ENCODE results near the gene KNCN. TPM values are rescaled to one million over a fixed set of nuclear protein-coding genes. Genes with fewer than 3 reads are reported as not detected.

KNCN gene
- total RNA-seq, 1 experiment from 2014 or later = not detected

DNA sequence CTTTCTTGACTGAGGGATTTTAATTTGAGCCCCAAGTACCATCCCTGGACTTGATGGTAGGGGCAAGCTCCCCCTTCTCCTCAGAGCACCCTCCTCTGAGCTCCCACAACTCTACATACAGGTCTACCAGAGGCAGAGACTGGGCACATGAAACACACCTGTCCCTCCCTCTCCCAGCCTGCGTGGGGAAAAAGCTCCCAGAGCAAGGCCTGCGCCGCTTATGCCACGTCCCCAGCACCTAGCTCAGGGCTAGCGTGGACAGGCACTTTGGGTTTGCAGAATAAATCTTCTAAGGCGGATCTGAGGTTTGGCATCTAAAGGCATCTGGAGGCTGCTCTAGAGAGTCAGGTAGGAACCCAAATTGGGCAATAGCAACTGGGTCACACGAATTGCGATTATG lies 7.5 kb upstream of the KNCN start:
- H3K4me1 Mint-ChIP-seq (ENCODE audit: low read depth, unreplicated experiment) = peaks cover 10% of the 10 kb centered on the region
- CTCF ChIA-PET = no interaction called here
- no peak for DNase-seq
- peaks cover 3% of the 10 kb centered on the region for H3K36me3 Mint-ChIP-seq (ENCODE audit: insufficient read depth, unreplicated experiment)
- TF ChIP-seq CTCF (IDR thresholded peaks at IDR 0.05; ENCODE audit: unreplicated experiment) = no peak
- H3K4me3 Mint-ChIP-seq (ENCODE audit: low read depth, unreplicated experiment) = no peak overlapping the region
- no peak overlapping the region for H3K27ac Mint-ChIP-seq (ENCODE audit: unreplicated experiment)
- no peaks in the 10 kb centered on the region for H3K27me3 Mint-ChIP-seq (ENCODE audit: unreplicated experiment)
- BruUV-seq (replicated peaks) = no TSS peak
- H3K9me3 Mint-ChIP-seq (ENCODE audit: low read depth, unreplicated experiment) = no peaks in the 10 kb centered on the region
- intact Hi-C loops (cut with micrococcal nuclease; ENCODE audit: unreplicated experiment) = no loop called here

- Mint-ChIP-seq H3K27ac (ENCODE audit: unreplicated experiment) (no peak overlapping the region), H3K9me3 (ENCODE audit: low read depth, unreplicated experiment) (no peaks in the 10 kb centered on the region)
- no TSS peak for BruUV-seq (replicated peaks)
Measured at GRCh38 chr1:46558141-46558963, 6.9 kb upstream of the KNCN start.

GRCh38 chr1:46557403-46557802 lies 6.0 kb upstream of the KNCN start:
- Mint-ChIP-seq H3K27ac (ENCODE audit: unreplicated experiment) (no peak overlapping the region), H3K36me3 (ENCODE audit: insufficient read depth, unreplicated experiment) (peaks cover 3% of the 10 kb centered on the region), H3K4me1 (ENCODE audit: low read depth, unreplicated experiment) (peaks cover 10% of the 10 kb centered on the region), H3K4me3 (ENCODE audit: low read depth, unreplicated experiment) (no peak overlapping the region), H3K9me3 (ENCODE audit: low read depth, unreplicated experiment) (no peaks in the 10 kb centered on the region), H3K27me3 (ENCODE audit: unreplicated experiment) (peaks cover 12% of the 10 kb centered on the region)
- BruUV-seq (replicated peaks) = no TSS peak
- DNase-seq = no peak
- CTCF ChIA-PET = no interaction called here
- no peak for TF ChIP-seq CTCF (IDR thresholded peaks at IDR 0.05; ENCODE audit: unreplicated experiment)
- intact Hi-C loops (cut with micrococcal nuclease; ENCODE audit: unreplicated experiment) = no loop called here

More at GRCh38 chr1:46558141-46558963, 6.9 kb upstream of the KNCN start:
- no peak for TF ChIP-seq CTCF (IDR thresholded peaks at IDR 0.05; ENCODE audit: unreplicated experiment)
- peaks cover 10% of the 10 kb centered on the region for H3K4me1 Mint-ChIP-seq (ENCODE audit: low read depth, unreplicated experiment)
- peaks cover 2% of the 10 kb centered on the region for H3K27me3 Mint-ChIP-seq (ENCODE audit: unreplicated experiment)
- H3K4me3 Mint-ChIP-seq (ENCODE audit: low read depth, unreplicated experiment) = no peak overlapping the region
- CTCF ChIA-PET = no interaction called here
- intact Hi-C loops (cut with micrococcal nuclease; ENCODE audit: unreplicated experiment) = no loop called here
- peaks cover 3% of the 10 kb centered on the region for H3K36me3 Mint-ChIP-seq (ENCODE audit: insufficient read depth, unreplicated experiment)
- no peak for DNase-seq

GRCh38 chr1:46556822-46557221 lies 5.4 kb upstream of the KNCN start:
- no peak for TF ChIP-seq CTCF (IDR thresholded peaks at IDR 0.05; ENCODE audit: unreplicated experiment)
- Mint-ChIP-seq H3K9me3 (ENCODE audit: low read depth, unreplicated experiment) (no peaks in the 10 kb centered on the region), H3K36me3 (ENCODE audit: insufficient read depth, unreplicated experiment) (peaks cover 3% of the 10 kb centered on the region), H3K27ac (ENCODE audit: unreplicated experiment) (no peak overlapping the region), H3K4me3 (ENCODE audit: low read depth, unreplicated experiment) (no peak overlapping the region), H3K4me1 (ENCODE audit: low read depth, unreplicated experiment) (peaks cover 10% of the 10 kb centered on the region), H3K27me3 (ENCODE audit: unreplicated experiment) (peaks cover 17% of the 10 kb centered on the region)
- peak; percentile 33 for DNase-seq
- no TSS peak for BruUV-seq (replicated peaks)
- intact Hi-C loops (cut with micrococcal nuclease; ENCODE audit: unreplicated experiment) = no loop called here
- CTCF ChIA-PET = no interaction called here

Measured in Calu3 (cell line).